ENCODE data around the gene ALKBH1. TPM values are rescaled to one million over a fixed set of nuclear protein-coding genes. Genes with fewer than 3 reads are reported as not detected.

The ALKBH1 gene
- total and polyA plus RNA-seq, 2 donors (not counting 1 experiment from before 2014, with no cell fraction given), result 11.5 to 12.1 TPM

GRCh38 chr14:77691259-77691658 is 16.6 kb downstream of the ALKBH1 start:
- Histone ChIP-seq H3K4me1 (ENCODE audit: control insufficient read depth, extremely low read depth, insufficient read depth, low read length) (no peaks in the 10 kb centered on the region), H3K4me3 (replicated peaks in 1 of 4; ENCODE audit: control extremely low read depth in 1 of 4, insufficient read depth in 1 of 4, low read depth in 3 of 4, low read length in 4 of 4) (no peak overlapping the region), H3K79me2 (ENCODE audit: control insufficient read depth, insufficient read depth, low read length) (no peaks in the 10 kb centered on the region), H3K36me3 (ENCODE audit: control insufficient read depth, insufficient read depth, low read length) (no peaks in the 10 kb centered on the region), H4K20me1 (ENCODE audit: control insufficient read depth, extremely low read depth, insufficient read depth, low read length) (no peaks in the 10 kb centered on the region), H3K9me3 (ENCODE audit: control insufficient read depth, insufficient read depth, low read depth, low read length) (no peaks in the 10 kb centered on the region), H3K4me2 (ENCODE audit: extremely low read depth, insufficient read depth, low read length) (no peak overlapping the region), H3K27ac (ENCODE audit: insufficient read depth, low read length) (no peak overlapping the region), H3K9ac (ENCODE audit: insufficient read depth, low read length) (no peak overlapping the region), H2AFZ (ENCODE audit: low read length) (no peak overlapping the region), H3K27me3 (ENCODE audit: control insufficient read depth, insufficient read depth, low read length) (no peaks in the 10 kb centered on the region)
- TF ChIP-seq CTCF (conservative IDR thresholded peaks at IDR 0.05 in 1 of 2, IDR thresholded peaks at IDR 0.05 in 1 of 2; ENCODE audit: low read depth in 1 of 2, low read length in 2 of 2), result no peak
- TF ChIP-seq EZH2 (IDR thresholded peaks at IDR 0.05; ENCODE audit: low read length, missing control alignments), result no peak
- DNase-seq (ENCODE audit: low read depth in 2 of 2), result no peak

- Histone ChIP-seq H3K4me2 (ENCODE audit: extremely low read depth, insufficient read depth, low read length) (no peak overlapping the region), H3K27me3 (ENCODE audit: control insufficient read depth, insufficient read depth, low read length) (no peaks in the 10 kb centered on the region), H3K79me2 (ENCODE audit: control insufficient read depth, insufficient read depth, low read length) (no peaks in the 10 kb centered on the region), H3K9ac (ENCODE audit: insufficient read depth, low read length) (no peak overlapping the region), H3K27ac (ENCODE audit: insufficient read depth, low read length) (no peak overlapping the region), H4K20me1 (ENCODE audit: control insufficient read depth, extremely low read depth, insufficient read depth, low read length) (no peaks in the 10 kb centered on the region), H2AFZ (ENCODE audit: low read length) (no peak overlapping the region), H3K4me1 (ENCODE audit: control insufficient read depth, extremely low read depth, insufficient read depth, low read length) (peaks cover 4% of the 10 kb centered on the region), H3K4me3 (replicated peaks in 1 of 4; ENCODE audit: control extremely low read depth in 1 of 4, insufficient read depth in 1 of 4, low read depth in 3 of 4, low read length in 4 of 4) (no peak overlapping the region), H3K36me3 (ENCODE audit: control insufficient read depth, insufficient read depth, low read length) (no peaks in the 10 kb centered on the region), H3K9me3 (ENCODE audit: control insufficient read depth, insufficient read depth, low read depth, low read length) (no peaks in the 10 kb centered on the region)
- DNase-seq (ENCODE audit: low read depth in 2 of 2), result peak; percentile 26 to 67
- TF ChIP-seq EZH2 (IDR thresholded peaks at IDR 0.05; ENCODE audit: low read length, missing control alignments) (no peak), CTCF (conservative IDR thresholded peaks at IDR 0.05 in 1 of 2, IDR thresholded peaks at IDR 0.05 in 1 of 2; ENCODE audit: low read depth in 1 of 2, low read length in 2 of 2) (no peak)
Measured at GRCh38 chr14:77682158-77682553, 25.7 kb downstream of the ALKBH1 start.

- Histone ChIP-seq H4K20me1 (ENCODE audit: control insufficient read depth, extremely low read depth, insufficient read depth, low read length) (no peaks in the 10 kb centered on the region), H3K9ac (ENCODE audit: insufficient read depth, low read length) (no peak overlapping the region), H2AFZ (ENCODE audit: low read length) (no peak overlapping the region), H3K9me3 (ENCODE audit: control insufficient read depth, insufficient read depth, low read depth, low read length) (no peaks in the 10 kb centered on the region), H3K79me2 (ENCODE audit: control insufficient read depth, insufficient read depth, low read length) (no peaks in the 10 kb centered on the region), H3K27me3 (ENCODE audit: control insufficient read depth, insufficient read depth, low read length) (no peaks in the 10 kb centered on the region), H3K27ac (ENCODE audit: insufficient read depth, low read length) (no peak overlapping the region), H3K36me3 (ENCODE audit: control insufficient read depth, insufficient read depth, low read length) (no peaks in the 10 kb centered on the region), H3K4me3 (replicated peaks in 1 of 4; ENCODE audit: control extremely low read depth in 1 of 4, insufficient read depth in 1 of 4, low read depth in 3 of 4, low read length in 4 of 4) (no peak overlapping the region), H3K4me2 (ENCODE audit: extremely low read depth, insufficient read depth, low read length) (peak overlapping the region; percentile 1), H3K4me1 (ENCODE audit: control insufficient read depth, extremely low read depth, insufficient read depth, low read length) (peaks cover 4% of the 10 kb centered on the region)
- TF ChIP-seq CTCF (conservative IDR thresholded peaks at IDR 0.05 in 1 of 2, IDR thresholded peaks at IDR 0.05 in 1 of 2; ENCODE audit: low read depth in 1 of 2, low read length in 2 of 2) (no peak), EZH2 (IDR thresholded peaks at IDR 0.05; ENCODE audit: low read length, missing control alignments) (no peak)
- DNase-seq (ENCODE audit: low read depth in 2 of 2), result peak; percentile 15 to 36
Measured at GRCh38 chr14:77681196-77682157, 26.3 kb downstream of the ALKBH1 start.
